Transverse colon (tissue), 4 donors: ENCODE data around the gene RSPRY1.

Experiments used
- CTCF ChIP-seq, 5 experiments: fragments of 200-600 bp in 3 of 5; fragments of 450-650 bp in 2 of 5; sonication (generic) in 3 of 5; IDR thresholded peaks; 1 replicate in 2 of 5; 2 replicates in 3 of 5; pipeline ENCODE4 v1.5.1; 2016 to 2017; ENCODE audit warnings: antibody characterized with exemption in 5 of 5, inconsistent platforms in 3 of 5, mild to moderate bottlenecking in 2 of 5, moderate library complexity in 1 of 5
- EP300 ChIP-seq: sonication (generic); formaldehyde crosslinking; IDR thresholded peaks from one replicate; pipeline ENCODE4 v1.6.1; 2017; ENCODE audit warnings: antibody characterized with exemption, low read depth
- POLR2A ChIP-seq: fragments of 450-650 bp; IDR thresholded peaks from one replicate; pipeline ENCODE4 v1.6.1; 2016; ENCODE audit warnings: antibody characterized with exemption, mild to moderate bottlenecking, moderate library complexity
- POLR2AphosphoS5 ChIP-seq, 3 donors: sonication (generic); formaldehyde crosslinking; IDR thresholded peaks; one replicate each; pipeline ENCODE4 v1.6.1; 2016; ENCODE audit warnings: antibody characterized with exemption in 3 of 3

- TF ChIP-seq CTCF (IDR thresholded peaks at IDR 0.05) (no peak), POLR2A (no peak), POLR2AphosphoS5 (IDR thresholded peaks at IDR 0.05) (no peak), EP300 (no peak)
Observed at GRCh38 chr16:57213462-57213861, 27.3 kb downstream of the RSPRY1 start.
